Activated naive CD8-positive, alpha-beta T cell treated with anti-CD3 and anti-CD28 coated beads for 36 hours (primary cell): ENCODE data around the gene KIAA1210. TPM values are rescaled to one million over a fixed set of nuclear protein-coding genes. Genes with fewer than 3 reads are reported as not detected.

ENCODE experiments used
- DNase-seq: peaks from one replicate; pipeline ENCODE4 v3.0.0; 2021
- H3K27ac Mint-ChIP-seq: one replicate; pipeline ENCODE4 v1.8.0; 2022; ENCODE audit warnings: mild to moderate bottlenecking, moderate library complexity, mixed read lengths
- H3K27me3 Mint-ChIP-seq: one replicate; pipeline ENCODE4 v1.8.0; 2022; ENCODE audit warnings: mild to moderate bottlenecking, mixed read lengths
- H3K36me3 Mint-ChIP-seq: one replicate; pipeline ENCODE4 v1.8.0; 2021; ENCODE audit warnings: mild to moderate bottlenecking, mixed read lengths
- H3K4me1 Mint-ChIP-seq: one replicate; pipeline ENCODE4 v1.8.0; 2021; ENCODE audit warnings: mixed read lengths
- H3K4me3 Mint-ChIP-seq: one replicate; pipeline ENCODE4 v1.8.0; 2022; ENCODE audit warnings: mild to moderate bottlenecking, moderate library complexity, mixed read lengths
- H3K9me3 Mint-ChIP-seq: one replicate; pipeline ENCODE4 v1.8.0; 2022; ENCODE audit warnings: mixed read lengths
- total RNA-seq, 2 experiments: library from RNA; stranded (reverse); gene quantifications; one replicate each; pipeline ENCODE4 v1.2.3, GENCODE V29; 2021

The KIAA1210 gene
- total RNA-seq, 2 experiments from 2014 or later: not detected

- no peak within 1 kb of the TSS for H3K4me3 Mint-ChIP-seq
- H3K27ac Mint-ChIP-seq: no peak within 1 kb of the TSS
- no peaks in the 10 kb centered on the region for H3K36me3 Mint-ChIP-seq
- peaks cover 2% of the 10 kb centered on the region for H3K4me1 Mint-ChIP-seq
- no peak for DNase-seq
- H3K27me3 Mint-ChIP-seq: no peaks in the 10 kb centered on the region
- no peaks in the 10 kb centered on the region for H3K9me3 Mint-ChIP-seq
Observed at GRCh38 chrX:119072744-119073143, 54.9 kb downstream of the KIAA1210 start, which contains the start of gene CT47C1. Gene CT47C1, plus strand, starts transcription at chrX:119072993. Its CDS starts 233 bp downstream, at chrX:119073226.

DNA sequence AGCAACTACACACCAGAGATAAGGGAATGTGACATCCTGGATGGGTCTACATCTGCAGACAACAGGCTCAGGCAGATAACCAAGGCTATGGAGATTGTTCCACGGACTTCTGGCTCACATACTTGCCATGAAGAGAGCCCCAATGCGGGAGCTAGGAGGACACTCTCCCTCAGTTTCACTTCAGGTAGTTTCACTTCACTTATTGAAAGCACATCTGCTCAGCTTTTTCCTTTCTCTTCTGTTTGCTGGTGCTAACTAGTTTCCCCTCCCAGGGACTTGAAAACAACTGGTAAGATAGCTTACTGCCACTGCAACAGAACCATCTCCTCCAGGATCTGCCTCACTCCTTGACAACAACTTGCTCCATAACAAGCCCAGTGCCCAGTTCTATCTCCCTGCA, 56.2 kb downstream of the KIAA1210 start:
- H3K36me3 Mint-ChIP-seq: no peaks in the 10 kb centered on the region
- no peak overlapping the region for H3K4me3 Mint-ChIP-seq
- H3K9me3 Mint-ChIP-seq: no peaks in the 10 kb centered on the region

GRCh38 chrX:119069762-119070161, 57.9 kb downstream of the KIAA1210 start:
- no peaks in the 10 kb centered on the region for H3K36me3 Mint-ChIP-seq
- H3K9me3 Mint-ChIP-seq: no peaks in the 10 kb centered on the region
- peaks cover 2% of the 10 kb centered on the region for H3K4me1 Mint-ChIP-seq
- no peak for DNase-seq
- H3K4me3 Mint-ChIP-seq: no peak overlapping the region
- no peak overlapping the region for H3K27ac Mint-ChIP-seq
- no peaks in the 10 kb centered on the region for H3K27me3 Mint-ChIP-seq

More for the DNA sequence above, 56.2 kb downstream of the KIAA1210 start:
- Mint-ChIP-seq H3K27me3 (no peaks in the 10 kb centered on the region), H3K27ac (no peak overlapping the region), H3K4me1 (peaks cover 2% of the 10 kb centered on the region)
- no peak for DNase-seq

- no peaks in the 10 kb centered on the region for H3K9me3 Mint-ChIP-seq
- no peaks in the 10 kb centered on the region for H3K36me3 Mint-ChIP-seq
- H3K4me1 Mint-ChIP-seq: peaks cover 2% of the 10 kb centered on the region
- no peaks in the 10 kb centered on the region for H3K27me3 Mint-ChIP-seq
- H3K4me3 Mint-ChIP-seq: no peak overlapping the region
- no peak overlapping the region for H3K27ac Mint-ChIP-seq
- DNase-seq: no peak
Observed at GRCh38 chrX:119069128-119069527, 58.5 kb downstream of the KIAA1210 start.

DNA sequence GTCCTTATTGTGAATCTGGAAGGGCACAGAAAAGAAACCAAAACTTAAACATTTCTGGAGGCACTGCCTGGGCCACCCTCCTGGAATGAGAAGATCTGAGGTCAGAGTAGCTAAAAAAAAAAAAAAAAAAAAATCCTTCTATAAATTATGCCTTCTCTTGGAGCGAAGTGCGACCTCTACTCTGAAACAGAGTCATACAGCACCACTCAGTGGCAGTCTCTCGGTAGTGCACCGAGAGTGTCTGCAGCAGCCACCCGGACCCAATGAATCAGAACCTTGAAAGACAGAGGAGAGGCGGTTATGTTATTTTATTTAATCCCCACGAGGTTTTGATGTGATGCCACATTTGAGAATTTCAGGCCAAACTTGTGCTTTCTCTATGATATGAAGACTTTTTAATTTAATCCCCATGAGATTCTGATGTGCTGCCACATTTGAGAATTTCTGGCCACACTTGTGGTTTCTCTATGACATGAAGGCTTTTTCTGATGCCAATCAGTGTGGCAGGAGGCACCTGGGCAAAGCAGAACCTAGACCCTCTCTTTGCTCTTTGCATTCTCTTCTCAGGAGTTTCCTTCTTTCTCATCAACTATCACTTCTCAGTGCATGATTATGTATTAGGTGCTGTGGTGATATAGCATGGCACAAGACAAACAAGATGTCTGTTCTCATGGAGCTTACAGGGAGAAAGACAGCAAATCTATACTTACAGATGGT, 60.4 kb downstream of the KIAA1210 start:
- no peak overlapping the region for H3K27ac Mint-ChIP-seq
- H3K4me3 Mint-ChIP-seq: no peak overlapping the region
- H3K9me3 Mint-ChIP-seq: no peaks in the 10 kb centered on the region
- no peaks in the 10 kb centered on the region for H3K36me3 Mint-ChIP-seq
- H3K27me3 Mint-ChIP-seq: no peaks in the 10 kb centered on the region
- H3K4me1 Mint-ChIP-seq: peaks cover 2% of the 10 kb centered on the region
- DNase-seq: peak; percentile 40

GRCh38 chrX:119063428-119063827, 64.2 kb downstream of the KIAA1210 start:
- no peak overlapping the region for H3K4me3 Mint-ChIP-seq
- H3K27ac Mint-ChIP-seq: no peak overlapping the region

DNA sequence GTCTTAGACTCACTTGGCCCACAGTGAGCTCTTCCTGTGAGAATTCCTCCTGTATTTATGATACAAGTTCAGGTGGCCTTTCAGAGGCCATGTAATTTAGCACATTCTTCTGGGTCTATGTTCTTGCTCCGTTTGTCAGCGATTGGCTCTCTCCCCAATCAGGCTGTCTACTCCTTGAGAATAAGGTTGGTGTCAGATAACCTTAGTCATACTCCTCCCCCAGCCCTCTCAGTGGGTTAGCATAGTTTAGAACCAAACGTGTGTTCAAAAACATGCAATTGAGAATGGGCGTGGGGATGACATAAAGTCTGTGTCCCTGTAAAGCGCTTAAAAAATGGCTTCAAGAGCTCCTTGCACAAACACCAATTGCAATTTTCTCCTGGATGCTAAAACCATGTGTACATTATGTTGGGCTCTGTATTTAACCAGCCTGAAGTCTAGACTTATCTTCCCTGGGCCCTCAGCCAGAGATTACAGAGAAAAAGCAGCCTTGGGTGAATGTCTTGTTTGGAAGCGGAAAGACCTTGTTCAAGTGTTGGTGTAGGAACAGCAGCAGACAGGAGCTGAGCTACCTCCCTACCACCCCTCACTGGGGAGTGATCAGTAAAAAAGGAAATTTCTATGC, 64.8 kb downstream of the KIAA1210 start:
- Mint-ChIP-seq H3K4me1 (no peaks in the 10 kb centered on the region), H3K27ac (no peak overlapping the region), H3K27me3 (peaks cover 5% of the 10 kb centered on the region), H3K36me3 (no peaks in the 10 kb centered on the region), H3K9me3 (no peaks in the 10 kb centered on the region), H3K4me3 (no peak overlapping the region)
- DNase-seq: no peak

More at GRCh38 chrX:119063428-119063827, 64.2 kb downstream of the KIAA1210 start:
- no peak for DNase-seq
- Mint-ChIP-seq H3K36me3 (no peaks in the 10 kb centered on the region), H3K27me3 (peaks cover 5% of the 10 kb centered on the region), H3K9me3 (no peaks in the 10 kb centered on the region), H3K4me1 (no peaks in the 10 kb centered on the region)

DNA sequence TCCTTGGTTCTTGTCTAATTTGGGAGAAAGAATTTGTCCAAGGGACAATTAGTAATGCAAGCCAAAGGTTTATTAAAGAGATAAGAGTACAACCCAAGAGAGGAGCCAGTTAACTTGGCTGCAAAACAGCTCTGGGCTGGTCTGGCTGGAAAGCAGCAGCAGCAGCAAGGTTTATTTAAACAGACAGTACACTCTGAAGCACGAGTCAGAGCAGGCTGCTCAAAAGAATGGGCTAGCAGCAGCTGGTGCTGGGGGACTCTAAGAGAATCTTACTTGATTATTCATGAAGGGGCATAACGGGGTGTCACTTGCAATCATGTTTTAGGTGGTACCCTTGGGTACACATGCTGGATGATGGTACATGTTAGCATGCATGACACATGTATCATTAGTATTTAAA, 71.9 kb downstream of the KIAA1210 start:
- DNase-seq: no peak
- Mint-ChIP-seq H3K4me1 (no peaks in the 10 kb centered on the region), H3K36me3 (no peaks in the 10 kb centered on the region), H3K27me3 (peaks cover 6% of the 10 kb centered on the region), H3K9me3 (no peaks in the 10 kb centered on the region), H3K27ac (no peak overlapping the region), H3K4me3 (no peak overlapping the region)

DNA sequence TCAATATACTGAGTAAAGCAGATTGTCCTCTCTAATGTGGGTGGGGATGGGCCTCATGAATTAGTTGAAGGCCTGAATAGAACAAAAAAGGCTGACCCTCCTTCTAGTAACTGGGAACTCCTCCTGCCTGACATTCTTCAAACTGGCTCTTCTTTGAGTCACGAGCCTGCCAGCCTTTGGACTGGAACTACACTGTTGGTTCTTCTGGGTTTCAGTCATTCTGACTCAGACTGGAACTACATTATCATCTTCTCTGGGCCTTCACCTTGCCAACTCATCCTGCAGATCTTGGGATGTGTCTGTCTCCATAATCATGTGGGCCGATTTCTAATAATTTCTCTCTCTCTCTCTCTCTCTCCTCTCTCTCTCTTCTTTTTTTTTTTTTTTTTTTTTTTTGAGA, 81.7 kb downstream of the KIAA1210 start:
- H3K4me3 Mint-ChIP-seq: no peak overlapping the region
- H3K9me3 Mint-ChIP-seq: no peaks in the 10 kb centered on the region
- H3K36me3 Mint-ChIP-seq: no peaks in the 10 kb centered on the region
- no peaks in the 10 kb centered on the region for H3K4me1 Mint-ChIP-seq
- DNase-seq: no peak
- no peaks in the 10 kb centered on the region for H3K27me3 Mint-ChIP-seq
- no peak overlapping the region for H3K27ac Mint-ChIP-seq

DNA sequence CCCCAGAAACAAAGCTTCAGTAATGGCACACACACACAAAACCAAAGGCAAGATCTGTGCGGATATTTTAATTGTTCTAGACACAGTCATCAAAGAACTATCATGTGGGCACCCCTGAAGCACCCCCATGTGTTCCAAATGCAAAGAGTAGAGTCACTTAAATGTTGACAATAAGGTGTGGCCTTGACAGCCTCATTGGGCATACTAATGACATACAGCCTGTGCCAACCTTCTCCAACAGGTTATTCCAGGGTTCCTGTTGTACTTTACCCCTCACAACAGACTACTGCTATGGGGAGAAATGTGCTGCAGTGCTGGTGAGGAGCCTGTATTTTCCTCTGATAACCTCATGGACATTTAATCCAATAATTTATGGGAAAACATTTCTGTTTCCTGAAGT, 84.6 kb downstream of the KIAA1210 start:
- no peaks in the 10 kb centered on the region for H3K4me1 Mint-ChIP-seq
- H3K4me3 Mint-ChIP-seq: no peak overlapping the region
- no peaks in the 10 kb centered on the region for H3K9me3 Mint-ChIP-seq
- no peak for DNase-seq
- H3K36me3 Mint-ChIP-seq: no peaks in the 10 kb centered on the region
- no peak overlapping the region for H3K27ac Mint-ChIP-seq
- no peaks in the 10 kb centered on the region for H3K27me3 Mint-ChIP-seq

DNA sequence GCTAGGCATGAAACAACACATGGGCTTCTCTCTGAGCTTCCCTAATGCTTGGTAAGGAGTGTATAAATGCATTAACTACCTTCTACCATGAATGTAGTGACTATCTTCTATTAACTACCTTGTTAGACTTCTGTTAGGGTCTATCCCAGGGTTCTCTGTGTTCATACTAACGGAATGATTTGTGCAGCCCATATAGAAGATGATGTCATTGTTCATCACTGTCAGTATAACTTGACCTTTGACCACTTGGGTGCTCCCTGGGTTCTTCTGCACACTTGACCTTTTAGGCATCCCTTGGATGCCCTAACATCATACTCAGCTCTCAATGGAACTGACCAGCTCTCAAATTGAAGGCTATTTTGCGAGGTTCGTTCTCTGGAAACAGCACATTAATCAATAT, 85.6 kb downstream of the KIAA1210 start:
- no peaks in the 10 kb centered on the region for H3K27me3 Mint-ChIP-seq
- H3K27ac Mint-ChIP-seq: no peak overlapping the region
- H3K36me3 Mint-ChIP-seq: no peaks in the 10 kb centered on the region
- H3K4me1 Mint-ChIP-seq: no peaks in the 10 kb centered on the region
- H3K9me3 Mint-ChIP-seq: no peaks in the 10 kb centered on the region
- H3K4me3 Mint-ChIP-seq: no peak overlapping the region
- no peak for DNase-seq

DNA sequence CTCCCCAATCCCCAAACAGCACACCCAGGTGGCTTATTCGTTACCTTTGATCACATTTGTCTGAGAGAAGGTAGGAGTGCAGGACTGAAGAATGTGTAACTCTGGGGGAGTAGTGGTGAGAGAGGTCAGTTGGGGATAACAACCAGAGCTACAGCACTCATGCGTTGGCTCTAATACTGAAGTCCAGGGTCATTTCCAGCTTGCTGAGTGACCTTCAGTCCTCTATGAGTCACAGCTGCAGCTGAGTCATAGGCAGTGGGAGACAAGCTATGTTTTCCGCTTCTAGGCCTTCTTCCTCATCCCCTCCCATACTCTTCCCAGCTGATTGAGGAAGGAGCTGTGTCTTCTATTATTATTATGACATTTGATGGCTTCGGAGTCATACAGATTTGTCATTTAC, 86.4 kb downstream of the KIAA1210 start:
- Mint-ChIP-seq H3K4me3 (no peak overlapping the region), H3K9me3 (no peaks in the 10 kb centered on the region), H3K27ac (no peak overlapping the region), H3K36me3 (no peaks in the 10 kb centered on the region), H3K4me1 (no peaks in the 10 kb centered on the region), H3K27me3 (no peaks in the 10 kb centered on the region)
- no peak for DNase-seq

- Mint-ChIP-seq H3K36me3 (no peaks in the 10 kb centered on the region), H3K27me3 (no peaks in the 10 kb centered on the region), H3K27ac (no peak overlapping the region), H3K9me3 (no peaks in the 10 kb centered on the region), H3K4me1 (no peaks in the 10 kb centered on the region), H3K4me3 (no peak overlapping the region)
- no peak for DNase-seq
Observed at GRCh38 chrX:119040432-119040831, 87.2 kb downstream of the KIAA1210 start.

DNA sequence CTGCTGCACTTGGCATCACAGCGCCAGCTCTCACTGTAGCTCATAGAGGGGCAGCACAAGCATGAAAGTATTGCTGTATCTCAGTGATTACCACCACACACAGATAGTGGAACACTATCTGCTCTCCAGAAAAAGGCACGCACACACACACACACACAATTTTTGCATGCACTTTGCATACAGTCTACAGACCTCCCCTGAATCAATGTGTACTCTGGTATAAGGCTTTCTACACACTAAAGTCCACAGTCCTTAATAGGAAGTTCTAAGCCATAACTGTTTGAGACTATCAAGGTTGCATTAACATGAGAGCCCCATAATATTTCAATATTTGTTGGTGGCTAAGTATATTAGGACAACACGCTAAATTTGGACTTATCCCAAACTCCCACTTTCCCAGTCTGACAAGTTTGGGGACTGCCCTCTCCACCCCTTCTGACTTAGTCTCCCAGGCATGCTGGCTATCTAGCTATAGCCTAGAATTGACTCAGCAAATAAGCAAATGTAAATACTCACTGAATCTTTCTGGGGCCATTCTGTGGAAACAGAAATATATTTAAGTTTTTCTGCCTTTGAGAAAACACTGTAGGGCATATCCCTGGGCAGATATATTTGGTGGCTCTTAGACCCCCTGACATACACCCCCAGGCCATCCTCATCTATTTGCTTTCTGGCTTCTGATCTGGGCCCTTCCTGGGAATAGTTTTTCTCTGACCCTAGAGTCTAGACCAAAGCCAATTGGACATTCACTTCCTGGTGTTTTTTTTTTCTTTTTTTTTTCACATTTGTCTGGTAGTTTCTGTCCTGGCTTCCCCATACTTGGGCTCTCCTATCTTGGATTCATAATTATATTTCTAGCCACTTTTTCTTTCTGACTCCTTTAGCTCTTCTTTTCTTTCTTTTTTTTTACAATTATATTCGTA, 91.2 kb downstream of the KIAA1210 start:
- Mint-ChIP-seq H3K36me3 (no peaks in the 10 kb centered on the region), H3K4me1 (no peaks in the 10 kb centered on the region), H3K27me3 (peaks cover 6% of the 10 kb centered on the region), H3K4me3 (no peak overlapping the region), H3K9me3 (peaks cover 5% of the 10 kb centered on the region), H3K27ac (no peak overlapping the region)
- no peak for DNase-seq

GRCh38 chrX:119030990-119031389, 96.6 kb downstream of the KIAA1210 start:
- Mint-ChIP-seq H3K36me3 (no peaks in the 10 kb centered on the region), H3K9me3 (peaks cover 5% of the 10 kb centered on the region), H3K27me3 (peaks cover 6% of the 10 kb centered on the region), H3K27ac (no peak overlapping the region), H3K4me3 (no peak overlapping the region), H3K4me1 (no peaks in the 10 kb centered on the region)
- no peak for DNase-seq
